Measurements from ENCODE around the gene NGFR. TPM values are rescaled to one million over a fixed set of nuclear protein-coding genes. Genes with fewer than 3 reads are reported as not detected.
A peak's percentile ranks its signal among the peaks of the same experiment; 100 is the strongest.

NGFR gene
- total and polyA plus RNA-seq, 9 of the 15 experiments (the other 6 are each of a cell fraction or from before 2014, with no cell fraction given) = 0.07 to 0.23 (median 0.13) TPM; not detected in 4

DNA sequence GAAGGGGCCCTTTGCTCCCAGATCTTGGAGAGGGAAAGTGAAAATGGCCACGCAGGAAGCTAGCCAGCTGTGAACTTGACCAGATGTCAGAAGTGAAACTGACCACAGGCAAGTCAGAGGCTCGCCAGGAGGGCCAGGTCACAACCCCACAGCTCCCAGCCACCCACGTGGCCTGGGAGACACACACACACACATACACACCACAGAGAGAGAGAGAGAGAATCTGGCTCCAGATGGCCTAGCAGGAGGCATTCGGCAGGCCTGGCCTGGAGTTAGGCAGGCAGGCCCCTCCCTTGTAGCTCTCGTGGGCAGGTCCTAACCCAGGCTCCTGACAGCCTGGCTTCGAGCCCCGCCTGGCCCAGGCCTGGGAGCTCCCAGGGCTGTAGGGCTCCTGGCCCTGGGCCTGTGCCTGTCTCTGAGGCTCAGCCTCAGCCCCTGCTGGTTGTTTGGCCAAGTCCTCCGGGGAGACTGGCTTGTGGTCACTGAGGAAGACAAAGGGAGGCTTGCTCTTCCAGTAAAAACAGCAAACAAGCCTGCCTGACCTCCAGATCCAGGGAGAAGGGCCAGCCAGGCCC lies 20.2 kb downstream of the NGFR start (continued):
- TF ChIP-seq PYGO2 (tag; IDR thresholded peaks at IDR 0.05) (peak; percentile 68; the same call in 1 of the 2 replicates), ZNF766 (CRISPR knock-in tag; conservative IDR thresholded peaks at IDR 0.05) (no peak), GTF2E2 (tag; IDR thresholded peaks at IDR 0.05) (peak; percentile 46; the same call in 1 of the 2 replicates), FOXJ2 (tag; IDR thresholded peaks at IDR 0.05) (no peak), MECOM (CRISPR knock-in tag; IDR thresholded peaks at IDR 0.05) (no peak), KDM5B (IDR thresholded peaks at IDR 0.05; ENCODE audit: insufficient replicate concordance, low read depth, low read length) (no peak), GABPB2 (CRISPR knock-in tag; conservative IDR thresholded peaks at IDR 0.05) (no peak), ATF1 (CRISPR knock-in tag; IDR thresholded peaks at IDR 0.05) (no peak), ATF1 (tag; IDR thresholded peaks at IDR 0.05) (peak; percentile 46), ZEB2 (IDR thresholded peaks at IDR 0.05) (no peak), NFRKB (IDR thresholded peaks at IDR 0.05; ENCODE audit: low read depth) (no peak; the same call in 1 of the 2 replicates), ZNF583 (CRISPR knock-in tag; IDR thresholded peaks at IDR 0.05) (peak; percentile 43; the same call in 1 of the 2 replicates), ZNF644 (tag; IDR thresholded peaks at IDR 0.05; ENCODE audit: low read depth) (no peak), SREBF1 (IDR thresholded peaks at IDR 0.05; ENCODE audit: borderline replicate concordance, low read depth, low read length) (no peak), YBX1 (IDR thresholded peaks at IDR 0.05) (no peak), ZNF133 (CRISPR knock-in tag; IDR thresholded peaks at IDR 0.05) (no peak), SRF (CRISPR knock-in tag; IDR thresholded peaks at IDR 0.05) (no peak)
- TF ChIP-seq, protein P1, sequence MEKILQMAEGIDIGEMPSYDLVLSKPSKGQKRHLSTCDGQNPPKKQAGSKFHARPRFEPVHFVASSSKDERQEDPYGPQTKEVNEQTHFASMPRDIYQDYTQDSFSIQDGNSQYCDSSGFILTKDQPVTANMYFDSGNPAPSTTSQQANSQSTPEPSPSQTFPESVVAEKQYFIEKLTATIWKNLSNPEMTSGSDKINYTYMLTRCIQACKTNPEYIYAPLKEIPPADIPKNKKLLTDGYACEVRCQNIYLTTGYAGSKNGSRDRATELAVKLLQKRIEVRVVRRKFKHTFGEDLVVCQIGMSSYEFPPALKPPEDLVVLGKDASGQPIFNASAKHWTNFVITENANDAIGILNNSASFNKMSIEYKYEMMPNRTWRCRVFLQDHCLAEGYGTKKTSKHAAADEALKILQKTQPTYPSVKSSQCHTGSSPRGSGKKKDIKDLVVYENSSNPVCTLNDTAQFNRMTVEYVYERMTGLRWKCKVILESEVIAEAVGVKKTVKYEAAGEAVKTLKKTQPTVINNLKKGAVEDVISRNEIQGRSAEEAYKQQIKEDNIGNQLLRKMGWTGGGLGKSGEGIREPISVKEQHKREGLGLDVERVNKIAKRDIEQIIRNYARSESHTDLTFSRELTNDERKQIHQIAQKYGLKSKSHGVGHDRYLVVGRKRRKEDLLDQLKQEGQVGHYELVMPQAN (IDR thresholded peaks at IDR 0.05; ENCODE audit: borderline replicate concordance) = no peak
- TF ChIP-seq, protein P2, sequence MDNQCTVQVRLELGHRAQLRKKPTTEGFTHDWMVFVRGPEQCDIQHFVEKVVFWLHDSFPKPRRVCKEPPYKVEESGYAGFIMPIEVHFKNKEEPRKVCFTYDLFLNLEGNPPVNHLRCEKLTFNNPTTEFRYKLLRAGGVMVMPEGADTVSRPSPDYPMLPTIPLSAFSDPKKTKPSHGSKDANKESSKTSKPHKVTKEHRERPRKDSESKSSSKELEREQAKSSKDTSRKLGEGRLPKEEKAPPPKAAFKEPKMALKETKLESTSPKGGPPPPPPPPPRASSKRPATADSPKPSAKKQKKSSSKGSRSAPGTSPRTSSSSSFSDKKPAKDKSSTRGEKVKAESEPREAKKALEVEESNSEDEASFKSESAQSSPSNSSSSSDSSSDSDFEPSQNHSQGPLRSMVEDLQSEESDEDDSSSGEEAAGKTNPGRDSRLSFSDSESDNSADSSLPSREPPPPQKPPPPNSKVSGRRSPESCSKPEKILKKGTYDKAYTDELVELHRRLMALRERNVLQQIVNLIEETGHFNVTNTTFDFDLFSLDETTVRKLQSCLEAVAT (IDR thresholded peaks at IDR 0.05) = peak in 1 of 2 experiments; percentile 79; a peak in 2 of 4 replicates
- TF ChIP-seq, protein P3, sequence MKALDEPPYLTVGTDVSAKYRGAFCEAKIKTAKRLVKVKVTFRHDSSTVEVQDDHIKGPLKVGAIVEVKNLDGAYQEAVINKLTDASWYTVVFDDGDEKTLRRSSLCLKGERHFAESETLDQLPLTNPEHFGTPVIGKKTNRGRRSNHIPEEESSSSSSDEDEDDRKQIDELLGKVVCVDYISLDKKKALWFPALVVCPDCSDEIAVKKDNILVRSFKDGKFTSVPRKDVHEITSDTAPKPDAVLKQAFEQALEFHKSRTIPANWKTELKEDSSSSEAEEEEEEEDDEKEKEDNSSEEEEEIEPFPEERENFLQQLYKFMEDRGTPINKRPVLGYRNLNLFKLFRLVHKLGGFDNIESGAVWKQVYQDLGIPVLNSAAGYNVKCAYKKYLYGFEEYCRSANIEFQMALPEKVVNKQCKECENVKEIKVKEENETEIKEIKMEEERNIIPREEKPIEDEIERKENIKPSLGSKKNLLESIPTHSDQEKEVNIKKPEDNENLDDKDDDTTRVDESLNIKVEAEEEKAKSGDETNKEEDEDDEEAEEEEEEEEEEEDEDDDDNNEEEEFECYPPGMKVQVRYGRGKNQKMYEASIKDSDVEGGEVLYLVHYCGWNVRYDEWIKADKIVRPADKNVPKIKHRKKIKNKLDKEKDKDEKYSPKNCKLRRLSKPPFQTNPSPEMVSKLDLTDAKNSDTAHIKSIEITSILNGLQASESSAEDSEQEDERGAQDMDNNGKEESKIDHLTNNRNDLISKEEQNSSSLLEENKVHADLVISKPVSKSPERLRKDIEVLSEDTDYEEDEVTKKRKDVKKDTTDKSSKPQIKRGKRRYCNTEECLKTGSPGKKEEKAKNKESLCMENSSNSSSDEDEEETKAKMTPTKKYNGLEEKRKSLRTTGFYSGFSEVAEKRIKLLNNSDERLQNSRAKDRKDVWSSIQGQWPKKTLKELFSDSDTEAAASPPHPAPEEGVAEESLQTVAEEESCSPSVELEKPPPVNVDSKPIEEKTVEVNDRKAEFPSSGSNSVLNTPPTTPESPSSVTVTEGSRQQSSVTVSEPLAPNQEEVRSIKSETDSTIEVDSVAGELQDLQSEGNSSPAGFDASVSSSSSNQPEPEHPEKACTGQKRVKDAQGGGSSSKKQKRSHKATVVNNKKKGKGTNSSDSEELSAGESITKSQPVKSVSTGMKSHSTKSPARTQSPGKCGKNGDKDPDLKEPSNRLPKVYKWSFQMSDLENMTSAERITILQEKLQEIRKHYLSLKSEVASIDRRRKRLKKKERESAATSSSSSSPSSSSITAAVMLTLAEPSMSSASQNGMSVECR (CRISPR knock-in tag; IDR thresholded peaks at IDR 0.05) = peak; percentile 63; the same call in 1 of the 2 replicates
- TF ChIP-seq, protein P4, sequence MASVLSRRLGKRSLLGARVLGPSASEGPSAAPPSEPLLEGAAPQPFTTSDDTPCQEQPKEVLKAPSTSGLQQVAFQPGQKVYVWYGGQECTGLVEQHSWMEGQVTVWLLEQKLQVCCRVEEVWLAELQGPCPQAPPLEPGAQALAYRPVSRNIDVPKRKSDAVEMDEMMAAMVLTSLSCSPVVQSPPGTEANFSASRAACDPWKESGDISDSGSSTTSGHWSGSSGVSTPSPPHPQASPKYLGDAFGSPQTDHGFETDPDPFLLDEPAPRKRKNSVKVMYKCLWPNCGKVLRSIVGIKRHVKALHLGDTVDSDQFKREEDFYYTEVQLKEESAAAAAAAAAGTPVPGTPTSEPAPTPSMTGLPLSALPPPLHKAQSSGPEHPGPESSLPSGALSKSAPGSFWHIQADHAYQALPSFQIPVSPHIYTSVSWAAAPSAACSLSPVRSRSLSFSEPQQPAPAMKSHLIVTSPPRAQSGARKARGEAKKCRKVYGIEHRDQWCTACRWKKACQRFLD (CRISPR knock-in tag; IDR thresholded peaks at IDR 0.05) = peak; percentile 97
